Neuronal stem cell (in vitro differentiated cells): ENCODE measurements around the gene ROBO2.

Experiments
- DNase-seq: peaks from one replicate; pipeline ENCODE4 v3.0.0-alpha.2; 2013; ENCODE audit warnings: low spot score
- H2AFZ ChIP-seq: one replicate; pipeline ENCODE4 v1.6.1; 2013; ENCODE audit warnings: mild to moderate bottlenecking, low read length, inconsistent platforms
- H2AK5ac ChIP-seq: 2 replicates; pipeline ENCODE4 v1.6.1; 2013; ENCODE audit warnings: low read depth, mild to moderate bottlenecking, inconsistent platforms, low read length, moderate library complexity, mixed read lengths
- H2BK120ac ChIP-seq: 2 replicates; pipeline ENCODE4 v1.6.1; 2013; ENCODE audit warnings: low read depth, mild to moderate bottlenecking, inconsistent platforms, low read length, moderate library complexity, mixed read lengths
- H2BK12ac ChIP-seq: one replicate; pipeline ENCODE4 v1.6.1; 2013; ENCODE audit warnings: low read length, inconsistent platforms
- H2BK15ac ChIP-seq: 2 replicates; pipeline ENCODE4 v1.6.1; 2013; ENCODE audit warnings: mild to moderate bottlenecking, low read length, inconsistent platforms, mixed read lengths
- H2BK5ac ChIP-seq: one replicate; pipeline ENCODE4 v1.6.1; 2013; ENCODE audit warnings: inconsistent platforms, mild to moderate bottlenecking, low read length, moderate library complexity
- H3K14ac ChIP-seq: one replicate; pipeline ENCODE4 v1.6.1; 2013; ENCODE audit warnings: low read length, inconsistent platforms
- H3K18ac ChIP-seq: 2 replicates; pipeline ENCODE4 v1.6.1; 2013; ENCODE audit warnings: low read length, inconsistent platforms
- H3K23ac ChIP-seq: 2 replicates; pipeline ENCODE4 v1.6.1; 2013; ENCODE audit warnings: low read depth, mild to moderate bottlenecking, mixed read lengths, low read length, inconsistent platforms; ENCODE audit not compliant: poor library complexity
- H3K27ac ChIP-seq: replicated peaks from 3 replicates; pipeline ENCODE4 v1.5.1; 2013; ENCODE audit warnings: low read length, inconsistent platforms
- H3K27me3 ChIP-seq, 3 experiments: 2 replicates each; pipeline ENCODE4 v1.6.1; 2013; ENCODE audit warnings: low read length in 3 of 3, mild to moderate bottlenecking in 2 of 3, inconsistent platforms in 1 of 3, low read depth in 1 of 3, mixed read lengths in 1 of 3, moderate library complexity in 1 of 3; ENCODE audit not compliant: control insufficient read depth in 3 of 3, insufficient read depth in 3 of 3
- H3K36me3 ChIP-seq, 2 donors: replicated peaks in 1 of 2; 2 replicates each; pipeline ENCODE4 v1.6.1; 2013; ENCODE audit warnings: low read length in 2 of 2; ENCODE audit not compliant: control insufficient read depth in 2 of 2, insufficient read depth in 2 of 2
- H3K4ac ChIP-seq: 2 replicates; pipeline ENCODE4 v1.6.1; 2013; ENCODE audit warnings: inconsistent platforms, mild to moderate bottlenecking, low read length, moderate library complexity
- H3K4me1 ChIP-seq, 2 donors: 1 replicate in 1 of 2; 2 replicates in 1 of 2; pipeline ENCODE4 v1.6.1; 2013; ENCODE audit warnings: low read length in 2 of 2, low read depth in 1 of 2; ENCODE audit not compliant: control insufficient read depth in 2 of 2, insufficient read depth in 1 of 2
- H3K4me2 ChIP-seq: one replicate; pipeline ENCODE4 v1.6.1; 2013; ENCODE audit warnings: mild to moderate bottlenecking, low read length, inconsistent platforms; ENCODE audit not compliant: insufficient read depth, poor library complexity, severe bottlenecking
- H3K4me3 ChIP-seq, 2 donors: 2 replicates each; pipeline ENCODE4 v1.5.1; 2013; ENCODE audit warnings: low read length in 2 of 2, mild to moderate bottlenecking in 2 of 2, inconsistent platforms in 1 of 2, moderate library complexity in 1 of 2
- H3K79me1 ChIP-seq: one replicate; pipeline ENCODE4 v1.6.1; 2013; ENCODE audit warnings: low read depth, mild to moderate bottlenecking, inconsistent platforms, low read length, moderate library complexity
- H3K9ac ChIP-seq: one replicate; pipeline ENCODE4 v1.6.1; 2013; ENCODE audit warnings: mild to moderate bottlenecking, low read depth, low read length, inconsistent platforms; ENCODE audit not compliant: poor library complexity
- H3K9me3 ChIP-seq, 2 donors: replicated peaks in 1 of 2; 2 replicates each; pipeline versions ENCODE3 to v1.6.1; 2013; ENCODE audit warnings: low read length in 2 of 2, mild to moderate bottlenecking in 2 of 2, inconsistent platforms in 1 of 2, low read depth in 1 of 2, mixed read lengths in 1 of 2, moderate library complexity in 1 of 2; ENCODE audit not compliant: control insufficient read depth in 2 of 2, insufficient read depth in 1 of 2
- H4K8ac ChIP-seq: one replicate; pipeline ENCODE4 v1.6.1; 2013; ENCODE audit warnings: low read depth, mild to moderate bottlenecking, inconsistent platforms, low read length, moderate library complexity
- H4K91ac ChIP-seq: one replicate; pipeline ENCODE4 v1.6.1; 2013; ENCODE audit warnings: low read length, low read depth, mild to moderate bottlenecking, inconsistent platforms; ENCODE audit not compliant: poor library complexity
- WGBS, 2 donors: extraction: QIAGEN DNeasy Blood & Tissue Kit; methylation state at CpG; one replicate each; pipeline ENCODE4 v1.1.7; 2013; ENCODE audit warnings: missing lambda C conversion rate in 2 of 2, mixed read lengths in 1 of 2; ENCODE audit not compliant: insufficient read length in 2 of 2, insufficient replicate concordance in 1 of 2; ENCODE audit errors: extremely low coverage in 2 of 2; 5-methylcytosine and 5-hydroxymethylcytosine counted together

Gene ROBO2

GRCh38 chr3:77506384-77506783 lies 466.5 kb downstream of the ROBO2 start:
- Histone ChIP-seq H3K23ac (no peak overlapping the region), H2BK5ac (no peak overlapping the region), H3K36me3 (no peaks in the 10 kb centered on the region), H3K4me2 (no peak overlapping the region), H3K9ac (no peak overlapping the region), H2BK12ac (no peak overlapping the region), H4K91ac (no peak overlapping the region), H4K8ac (no peak overlapping the region), H2BK120ac (no peak overlapping the region), H3K4ac (no peak overlapping the region), H3K14ac (no peak overlapping the region), H3K4me3 (no peak overlapping the region), H3K18ac (no peak overlapping the region), H2AFZ (no peak overlapping the region), H3K9me3 (no peaks in the 10 kb centered on the region), H2AK5ac (no peak overlapping the region), H2BK15ac (no peak overlapping the region), H3K4me1 (peaks cover 0 to 2% of the 10 kb centered on the region in 2 donors), H3K27me3 (no peaks in the 10 kb centered on the region), H3K79me1 (no peaks in the 10 kb centered on the region), H3K27ac (no peak overlapping the region)
- DNase-seq: no peak
- WGBS, 2 donors: no CpG with 5 or more reads among the region's 5 CpGs

GRCh38 chr3:77513542-77513941 lies 473.6 kb downstream of the ROBO2 start:
- Histone ChIP-seq H2AFZ (no peak overlapping the region), H3K4me3 (no peak overlapping the region), H3K9ac (no peak overlapping the region), H3K18ac (no peak overlapping the region), H3K36me3 (no peaks in the 10 kb centered on the region), H3K9me3 (no peaks in the 10 kb centered on the region), H2BK5ac (no peak overlapping the region), H3K79me1 (no peaks in the 10 kb centered on the region), H2BK12ac (no peak overlapping the region), H2AK5ac (no peak overlapping the region), H3K23ac (no peak overlapping the region), H3K14ac (no peak overlapping the region), H4K91ac (no peak overlapping the region), H2BK15ac (no peak overlapping the region), H2BK120ac (no peak overlapping the region), H3K4me2 (no peak overlapping the region), H4K8ac (no peak overlapping the region), H3K4ac (no peak overlapping the region), H3K4me1 (peaks cover 0 to 2% of the 10 kb centered on the region in 2 donors), H3K27ac (no peak overlapping the region), H3K27me3 (no peaks in the 10 kb centered on the region)
- WGBS, 2 donors: no CpG with 5 or more reads among the region's 5 CpGs
- DNase-seq: no peak

- H3K9me3 ChIP-seq: no peaks in the 10 kb centered on the region
- no peak overlapping the region for H2AK5ac ChIP-seq
- no peaks in the 10 kb centered on the region for H3K27me3 ChIP-seq
- H3K9ac ChIP-seq: no peak overlapping the region
- no peak overlapping the region for H3K14ac ChIP-seq
- no peak overlapping the region for H3K23ac ChIP-seq
- no peak overlapping the region for H2AFZ ChIP-seq
- no peak overlapping the region for H2BK12ac ChIP-seq
- no peak overlapping the region for H3K4me3 ChIP-seq
- H3K4ac ChIP-seq: no peak overlapping the region
- H3K4me2 ChIP-seq: no peak overlapping the region
- no peak overlapping the region for H2BK15ac ChIP-seq
- no peak overlapping the region for H4K91ac ChIP-seq
- no peak overlapping the region for H3K18ac ChIP-seq
- H3K27ac ChIP-seq: no peak overlapping the region
- no peak for DNase-seq
- no peak overlapping the region for H2BK5ac ChIP-seq
- H3K36me3 ChIP-seq: no peaks in the 10 kb centered on the region
- no peak overlapping the region for H2BK120ac ChIP-seq
- no peaks in the 10 kb centered on the region for H3K4me1 ChIP-seq
- no peaks in the 10 kb centered on the region for H3K79me1 ChIP-seq
- H4K8ac ChIP-seq: no peak overlapping the region
Observed at GRCh38 chr3:77514766-77515165, 474.9 kb downstream of the ROBO2 start.

- no peak overlapping the region for H3K27ac ChIP-seq
- no peaks in the 10 kb centered on the region for H3K9me3 ChIP-seq
- no peak overlapping the region for H2BK12ac ChIP-seq
- H3K36me3 ChIP-seq: no peaks in the 10 kb centered on the region
- no peak overlapping the region for H2BK15ac ChIP-seq
- H3K4me1 ChIP-seq: peaks cover 0 to 4% of the 10 kb centered on the region in 2 donors
- no peak overlapping the region for H3K4me2 ChIP-seq
- no peak overlapping the region for H2BK5ac ChIP-seq
- H2AK5ac ChIP-seq: no peak overlapping the region
- no peak overlapping the region for H4K91ac ChIP-seq
- DNase-seq: no peak
- no peaks in the 10 kb centered on the region for H3K27me3 ChIP-seq
- H2BK120ac ChIP-seq: no peak overlapping the region
- H3K9ac ChIP-seq: no peak overlapping the region
- no peak overlapping the region for H3K14ac ChIP-seq
- no peaks in the 10 kb centered on the region for H3K79me1 ChIP-seq
- H2AFZ ChIP-seq: no peak overlapping the region
- no CpG with 5 or more reads among the region's 3 CpGs for WGBS, 2 donors
- H3K23ac ChIP-seq: no peak overlapping the region
- H3K4me3 ChIP-seq: no peak overlapping the region
- H3K4ac ChIP-seq: no peak overlapping the region
- no peak overlapping the region for H3K18ac ChIP-seq
- no peak overlapping the region for H4K8ac ChIP-seq
Observed at GRCh38 chr3:77524463-77524862, 484.6 kb downstream of the ROBO2 start.
